GM23248 (cell line): ENCODE results near the gene CD58. TPM values are rescaled to one million over a fixed set of nuclear protein-coding genes. Genes with fewer than 3 reads are reported as not detected.

Experiments used
- DNase-seq: peaks from one replicate; pipeline ENCODE4 v3.0.0-alpha.2; 2015
- H2AFZ ChIP-seq: fragments of 200-600 bp; sonication (generic); 2 replicates; pipeline ENCODE4 v1.6.1; 2016; ENCODE audit warnings: antibody characterized with exemption
- H3F3A ChIP-seq: fragments of 200-600 bp; sonication (generic); 2 replicates; pipeline ENCODE4 v1.6.1; 2016; ENCODE audit warnings: mild to moderate bottlenecking, antibody characterized with exemption, mixed run types; ENCODE audit not compliant: insufficient read depth
- H3K27ac ChIP-seq: fragments of 200-600 bp; sonication (generic); 2 replicates; pipeline ENCODE4 v1.5.1; 2016; ENCODE audit warnings: mild to moderate bottlenecking
- H3K27me3 ChIP-seq: fragments of 200-600 bp; sonication (generic); replicated peaks from 2 replicates; pipeline ENCODE4 v1.6.1; 2016; ENCODE audit warnings: mild to moderate bottlenecking; ENCODE audit not compliant: insufficient read depth
- H3K36me3 ChIP-seq: fragments of 200-600 bp; sonication (generic); 2 replicates; pipeline ENCODE4 v1.6.1; 2016; ENCODE audit warnings: low read depth, mild to moderate bottlenecking
- H3K4me1 ChIP-seq: fragments of 200-600 bp; sonication (generic); 2 replicates; pipeline ENCODE4 v1.6.1; 2016; ENCODE audit warnings: mild to moderate bottlenecking; ENCODE audit not compliant: insufficient read depth
- H3K4me2 ChIP-seq: fragments of 200-600 bp; sonication (generic); one replicate; pipeline ENCODE4 v1.6.1; 2016; ENCODE audit warnings: mild to moderate bottlenecking; ENCODE audit not compliant: unreplicated experiment
- H3K4me3 ChIP-seq: fragments of 200-600 bp; sonication (generic); 2 replicates; pipeline ENCODE4 v1.5.1; 2016; ENCODE audit warnings: mild to moderate bottlenecking
- H3K79me2 ChIP-seq: fragments of 200-600 bp; sonication (generic); 2 replicates; pipeline ENCODE4 v1.6.1; 2016; ENCODE audit warnings: mild to moderate bottlenecking; ENCODE audit not compliant: insufficient read depth
- H3K9ac ChIP-seq: fragments of 200-600 bp; sonication (generic); 2 replicates; pipeline ENCODE4 v1.6.1; 2016; ENCODE audit warnings: mild to moderate bottlenecking
- H3K9me2 ChIP-seq: fragments of 200-600 bp; sonication (generic); 2 replicates; pipeline ENCODE4 v1.6.1; 2016; ENCODE audit warnings: mixed run types, mild to moderate bottlenecking, moderate library complexity; ENCODE audit not compliant: insufficient read depth
- H3K9me3 ChIP-seq: fragments of 200-600 bp; sonication (generic); one replicate; pipeline ENCODE4 v1.6.1; 2017; ENCODE audit warnings: low read depth
- H4K20me1 ChIP-seq: fragments of 200-600 bp; sonication (generic); 2 replicates; pipeline ENCODE4 v1.6.0; 2016; ENCODE audit not compliant: insufficient read depth
- EZH2 ChIP-seq: fragments of 200-600 bp; sonication (generic); IDR thresholded peaks from 2 replicates; pipeline ENCODE4 v1.6.1; 2018; ENCODE audit warnings: antibody characterized with exemption, mild to moderate bottlenecking; ENCODE audit not compliant: insufficient read depth, poor library complexity, severe bottlenecking
- EZH2phosphoT487 ChIP-seq: fragments of 200-600 bp; sonication (generic); IDR thresholded peaks from 2 replicates; pipeline ENCODE4 v1.6.1; 2018; ENCODE audit warnings: antibody characterized with exemption, moderate library complexity, mild to moderate bottlenecking, low read depth; ENCODE audit not compliant: insufficient read depth
- WGBS, 2 experiments: methylation state at CpG; one replicate each; pipeline ENCODE4 v1.1.6; 2015 to 2017; ENCODE audit warnings: low lambda C conversion rate in 2 of 2, low coverage in 1 of 2; ENCODE audit errors: missing lambda C conversion rate in 2 of 2; 5-methylcytosine and 5-hydroxymethylcytosine counted together
- in situ Hi-C: fragments of 300-500 bp; cut with MboI; formaldehyde crosslinking; loops from 2 replicates; pipeline ENCODE4 v1.15.0; 2020
- polyA plus RNA-seq: library from polyadenylated mRNA; unstranded; fragments of >200 nt; fragmentation: Nextera tagmentation; extraction: Ambion mirVana; gene quantifications from 2 replicates; pipeline ENCODE4 v1.2.1, GENCODE V29; 2016
- total RNA-seq: library from RNA; depleted of rRNA; stranded (reverse); fragments of >200 nt; shearing (Covaris generic); gene quantifications from 2 replicates; pipeline ENCODE4 v1.2.3, GENCODE V29; 2014

CD58 gene
- total and polyA plus RNA-seq, 2 experiments from 2014 or later, result 14.1 to 30.0 TPM

DNA sequence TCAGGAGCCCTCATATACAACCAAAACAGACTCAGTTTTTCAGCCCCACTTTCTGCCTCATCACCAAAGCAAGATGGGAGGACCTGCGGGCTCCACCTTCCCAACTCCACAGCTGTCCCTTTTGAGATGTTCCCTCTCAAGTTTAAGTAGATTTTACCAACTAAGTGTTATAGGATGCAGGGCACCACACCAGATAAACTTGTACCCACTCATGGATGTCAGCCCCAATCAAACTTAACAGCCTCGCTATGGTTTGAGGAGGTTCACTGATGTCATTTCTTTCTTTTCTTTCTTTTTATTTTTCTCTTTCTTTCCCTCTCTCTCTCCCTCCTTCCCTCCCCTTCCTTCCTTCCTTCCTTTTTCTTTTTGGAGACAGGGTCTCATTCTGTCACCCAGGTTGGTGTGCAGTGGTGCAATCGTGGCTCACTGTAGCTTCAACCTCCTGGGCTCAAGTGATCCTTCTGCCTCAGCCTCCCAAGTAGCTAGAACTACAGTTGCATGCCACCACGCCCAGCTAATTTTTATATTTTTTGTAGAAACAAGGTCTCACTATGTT lies 13.4 kb downstream of the CD58 start:
- in situ Hi-C loops, result no loop called here
- no peaks in the 10 kb centered on the region for H4K20me1 ChIP-seq
- H3K27ac ChIP-seq, result peak overlapping the region; percentile 95
- peaks cover 15% of the 10 kb centered on the region for H3F3A ChIP-seq
- H3K9me3 ChIP-seq, result no peaks in the 10 kb centered on the region
- TF ChIP-seq EZH2phosphoT487 (no peak), EZH2 (no peak)
- H3K9ac ChIP-seq, result no peak overlapping the region
- peak overlapping the region; percentile 66; the same call in 1 of the 2 replicates for H2AFZ ChIP-seq
- no peak for DNase-seq
- peaks cover 17% of the 10 kb centered on the region for H3K4me1 ChIP-seq
- peaks cover 26% of the 10 kb centered on the region for H3K79me2 ChIP-seq
- 95 to 98% methylated on average over 4 of the region's 4 CpGs for WGBS, 2 experiments
- H3K27me3 ChIP-seq, result no peaks in the 10 kb centered on the region
- H3K36me3 ChIP-seq, result no peaks in the 10 kb centered on the region
- no peaks in the 10 kb centered on the region for H3K9me2 ChIP-seq
- H3K4me3 ChIP-seq, result no peak overlapping the region
- no peak overlapping the region for H3K4me2 ChIP-seq

DNA sequence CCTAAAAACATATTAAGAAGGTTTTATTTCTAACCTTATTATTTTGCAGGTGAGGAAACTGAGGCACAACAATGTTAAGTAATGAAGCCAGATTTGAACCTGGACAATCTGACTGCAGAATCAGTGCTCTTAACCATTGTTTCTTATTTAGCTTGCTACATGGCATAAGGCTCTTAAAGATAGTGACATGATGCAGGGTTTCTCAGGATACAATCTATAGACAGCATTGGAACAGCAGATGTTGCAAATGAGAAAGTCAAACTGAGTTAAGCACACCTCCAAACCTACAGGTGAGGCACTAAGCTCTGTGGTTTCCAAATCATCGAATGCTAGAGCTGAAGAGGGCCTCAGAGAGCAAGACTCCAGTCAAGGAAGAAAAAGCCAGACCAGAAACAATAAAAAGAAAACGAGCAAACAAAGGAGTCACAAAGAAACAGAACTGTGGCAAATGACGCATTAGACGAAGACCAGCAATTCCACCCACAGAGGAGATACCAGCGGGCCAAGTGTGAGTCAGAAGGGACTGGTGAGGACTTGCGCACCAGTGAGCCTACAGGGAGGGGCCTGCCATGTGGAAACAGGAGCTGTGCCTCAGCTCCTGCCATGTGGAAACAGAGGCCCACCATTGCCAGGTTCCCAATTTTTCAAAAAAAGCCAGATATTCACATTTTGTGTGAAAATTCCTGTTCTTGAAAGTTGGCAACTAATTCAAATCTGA lies 14.4 kb downstream of the CD58 start:
- peak overlapping the region; percentile 66 for H2AFZ ChIP-seq
- peaks cover 15% of the 10 kb centered on the region for H3F3A ChIP-seq
- TF ChIP-seq EZH2, result no peak
- TF ChIP-seq EZH2phosphoT487, result no peak
- peaks cover 17% of the 10 kb centered on the region for H3K4me1 ChIP-seq
- H3K79me2 ChIP-seq, result peaks cover 27% of the 10 kb centered on the region
- H4K20me1 ChIP-seq, result no peaks in the 10 kb centered on the region
- no peaks in the 10 kb centered on the region for H3K36me3 ChIP-seq
- H3K9ac ChIP-seq, result peak overlapping the region; percentile 76
- H3K4me3 ChIP-seq, result peak overlapping the region; percentile 52
- H3K9me3 ChIP-seq, result no peaks in the 10 kb centered on the region
- peak; percentile 99 for DNase-seq
- H3K9me2 ChIP-seq, result no peaks in the 10 kb centered on the region
- peak overlapping the region; percentile 82 for H3K4me2 ChIP-seq
- H3K27ac ChIP-seq, result peak overlapping the region; percentile 95
- in situ Hi-C loops, result no loop called here
- H3K27me3 ChIP-seq, result no peaks in the 10 kb centered on the region
- WGBS, 2 experiments, result 5% methylated on average over 6 of the region's 6 CpGs

DNA sequence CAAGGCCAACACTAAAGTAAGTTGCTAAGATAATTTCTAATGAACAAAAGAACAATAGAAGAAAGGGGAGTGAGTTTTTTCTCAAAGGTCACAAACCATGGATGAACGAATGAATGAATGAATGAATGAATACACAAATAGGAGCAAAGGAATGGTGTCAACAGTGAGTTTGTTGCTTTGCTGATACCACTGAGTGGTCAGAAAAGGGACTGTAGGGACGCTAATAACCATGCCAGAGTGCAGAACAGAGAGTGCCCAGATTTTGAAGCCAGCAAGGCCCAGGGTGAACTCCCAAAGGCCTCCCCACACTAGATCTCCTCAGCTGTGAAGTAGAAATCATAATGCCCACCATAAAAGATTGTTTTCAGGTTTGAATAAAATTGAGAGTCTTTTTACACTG lies 15.9 kb downstream of the CD58 start:
- Histone ChIP-seq H3K9me2 (no peaks in the 10 kb centered on the region), H4K20me1 (no peaks in the 10 kb centered on the region)
- TF ChIP-seq EZH2phosphoT487, result no peak

DNA sequence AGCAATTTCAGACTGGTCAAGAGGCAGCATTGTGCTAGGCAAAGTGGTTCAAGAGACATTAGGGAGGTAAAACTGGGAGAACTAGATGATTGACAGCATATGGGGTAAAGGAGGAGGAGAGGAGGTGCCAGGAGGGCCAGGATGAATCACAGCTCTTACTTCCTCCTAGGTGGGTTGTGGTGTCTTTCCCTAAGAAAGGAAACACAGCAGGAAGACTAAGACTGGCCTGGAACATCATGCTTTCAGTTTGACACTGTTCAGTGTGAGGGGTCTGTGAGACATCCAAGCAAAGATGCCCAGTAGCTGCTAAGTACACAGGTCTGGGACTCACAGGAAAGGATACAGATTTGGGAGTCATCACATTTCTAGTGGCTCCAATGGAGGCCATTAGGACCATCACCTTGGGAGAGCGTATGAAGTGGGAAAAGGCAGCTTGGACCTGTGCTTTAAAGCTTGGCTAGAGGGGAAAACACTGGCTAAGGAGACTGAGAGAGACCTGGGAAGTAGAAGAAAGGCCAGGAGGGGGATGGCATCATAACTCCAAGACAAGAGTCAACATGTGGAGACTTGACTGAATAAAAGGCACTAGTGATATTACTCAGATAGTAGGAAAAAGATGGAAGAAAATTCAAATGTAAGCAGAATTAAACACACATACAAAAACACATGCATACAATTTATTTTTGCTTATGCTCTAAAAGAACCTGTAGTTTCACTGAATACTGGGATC lies 17.3 kb downstream of the CD58 start:
- H3K9ac ChIP-seq, result no peak overlapping the region
- WGBS, 2 experiments, result 100% methylated on average over 1 of the region's 1 CpG
- in situ Hi-C loops, result no loop called here

More for the DNA sequence above, 15.9 kb downstream of the CD58 start:
- Histone ChIP-seq H2AFZ (no peak overlapping the region), H3K4me1 (peaks cover 17% of the 10 kb centered on the region), H3K79me2 (peaks cover 26% of the 10 kb centered on the region), H3K27me3 (no peaks in the 10 kb centered on the region), H3F3A (peaks cover 15% of the 10 kb centered on the region), H3K9ac (no peak overlapping the region), H3K4me3 (no peak overlapping the region), H3K9me3 (no peaks in the 10 kb centered on the region), H3K27ac (no peak overlapping the region), H3K36me3 (no peaks in the 10 kb centered on the region), H3K4me2 (no peak overlapping the region)
- WGBS, 2 experiments, result 93 to 100% methylated on average over 2 of the region's 2 CpGs
- DNase-seq, result no peak
- in situ Hi-C loops, result no loop called here

More for the DNA sequence above, 17.3 kb downstream of the CD58 start:
- no peak overlapping the region for H3K27ac ChIP-seq
- no peaks in the 10 kb centered on the region for H3K9me2 ChIP-seq
- H3K4me2 ChIP-seq, result no peak overlapping the region
- no peak overlapping the region for H2AFZ ChIP-seq
- H3K4me1 ChIP-seq, result peaks cover 17% of the 10 kb centered on the region
- no peak for DNase-seq
- H3K9me3 ChIP-seq, result no peaks in the 10 kb centered on the region
- H3K4me3 ChIP-seq, result no peak overlapping the region
- no peaks in the 10 kb centered on the region for H3K27me3 ChIP-seq
- peaks cover 15% of the 10 kb centered on the region for H3F3A ChIP-seq
- no peaks in the 10 kb centered on the region for H3K36me3 ChIP-seq
- no peaks in the 10 kb centered on the region for H4K20me1 ChIP-seq
- no peak for TF ChIP-seq EZH2
- TF ChIP-seq EZH2phosphoT487, result no peak
- H3K79me2 ChIP-seq, result peaks cover 38% of the 10 kb centered on the region
